BLaER1 treated with 17β-estradiol and CSF1 and Interleukin-3, amounts not matched to agents 10 nM and 100 nM (cell line): ENCODE measurements around the gene BOLL.
"Not testable (repeated sequence)": the region's sequence is repeated elsewhere in the genome, so short reads cannot be mapped to it uniquely, and the experiment has no call there.

Experiments used
- H3K27ac ChIP-seq, 11 experiments: shearing (Covaris generic); formaldehyde crosslinking; 2 replicates each; pipeline ENCODE4 v1.8.1; 2022
- H3K27me3 ChIP-seq, 11 experiments: shearing (Covaris generic); formaldehyde crosslinking; 2 replicates each; pipeline ENCODE4 v1.8.1; 2022
- H3K36me3 ChIP-seq, 11 experiments: shearing (Covaris generic); formaldehyde crosslinking; 2 replicates each; pipeline ENCODE4 v1.8.1; 2022
- H3K4me1 ChIP-seq, 10 experiments: shearing (Covaris generic); formaldehyde crosslinking; 2 replicates each; pipeline ENCODE4 v1.8.1; 2022
- H3K4me2 ChIP-seq, 11 experiments: shearing (Covaris generic); formaldehyde crosslinking; 2 replicates each; pipeline ENCODE4 v1.8.1; 2022
- H3K4me3 ChIP-seq, 10 experiments: shearing (Covaris generic); formaldehyde crosslinking; 2 replicates each; pipeline ENCODE4 v1.8.1; 2022
- H3K9ac ChIP-seq, 11 experiments: shearing (Covaris generic); formaldehyde crosslinking; 2 replicates each; pipeline ENCODE4 v1.8.1; 2022
- H3K9me3 ChIP-seq, 11 experiments: shearing (Covaris generic); formaldehyde crosslinking; replicated peaks in 1 of 11; 2 replicates each; pipeline ENCODE4 v1.8.1; 2022
- H4K20me1 ChIP-seq, 11 experiments: shearing (Covaris generic); formaldehyde crosslinking; 2 replicates each; pipeline ENCODE4 v1.8.1; 2022
- Cebpa-rat ChIP-seq, 11 experiments: shearing (Covaris generic); IDR thresholded peaks; 2 replicates each; pipeline ENCODE4 v1.8.1; 2022

The BOLL gene

DNA sequence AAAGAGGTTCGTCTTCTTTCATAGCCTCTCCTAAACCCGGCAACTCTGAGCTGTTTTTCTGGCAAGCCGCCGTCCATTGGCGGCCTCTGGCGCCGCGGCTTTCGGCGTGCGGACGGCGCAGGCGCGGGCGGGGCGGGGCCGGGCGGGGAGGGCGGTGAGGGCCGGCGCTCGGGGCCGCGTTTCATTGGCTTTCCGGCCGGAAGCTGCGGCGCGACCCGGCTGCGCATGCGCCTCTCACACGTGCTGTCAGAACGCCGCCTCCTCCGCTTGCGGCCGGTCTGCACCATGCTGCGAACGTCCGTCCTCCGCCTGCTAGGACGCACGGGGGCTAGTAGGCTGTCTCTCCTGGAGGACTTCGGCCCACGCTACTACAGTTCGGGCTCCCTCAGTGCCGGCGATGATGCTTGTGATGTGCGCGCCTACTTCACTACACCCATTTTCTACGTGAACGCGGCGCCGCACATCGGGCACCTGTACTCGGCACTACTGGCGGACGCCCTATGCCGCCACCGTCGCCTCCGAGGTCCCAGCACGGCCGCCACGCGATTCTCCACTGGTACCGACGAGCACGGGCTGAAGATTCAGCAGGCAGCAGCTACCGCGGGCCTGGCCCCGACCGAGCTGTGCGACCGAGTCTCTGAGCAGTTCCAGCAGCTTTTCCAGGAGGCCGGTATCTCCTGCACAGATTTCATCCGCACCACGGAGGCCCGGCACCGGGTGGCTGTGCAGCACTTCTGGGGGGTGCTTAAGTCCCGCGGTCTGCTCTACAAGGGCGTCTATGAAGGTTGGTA, 79.8 kb downstream of the BOLL start, which contains the start of gene MARS2:
MARS2 (plus strand) TSS at position 249 of the 791 bp plus-strand sequence; CDS start at position 286, 37 bp downstream.
- Histone ChIP-seq H3K4me2 (peak within 1 kb of the TSS; percentile 92 to 99 (median 97)), H3K9ac (peak within 1 kb of the TSS; percentile 82 to 92 (median 86)), H3K4me3 (peak within 1 kb of the TSS; percentile 71 to 98 (median 96)), H3K27ac (peak within 1 kb of the TSS; percentile 78 to 85 (median 81)), H3K36me3 (peaks cover 0 to 22% (median 18%) of the 10 kb centered on the region in 11 experiments; a peak in 16 of 22 replicates), H3K9me3 (no peaks in the 10 kb centered on the region; a peak in 1 of 22 replicates), H3K27me3 (no peaks in the 10 kb centered on the region), H3K4me1 (peaks cover 32 to 45% (median 36%) of the 10 kb centered on the region in 10 experiments), H4K20me1 (peaks cover 0 to 50% (median 46%) of the 10 kb centered on the region in 11 experiments; a peak in 20 of 22 replicates)
- no peak for TF ChIP-seq Cebpa-rat (IDR thresholded peaks at IDR 0.05)

- peak overlapping the region; percentile 59 to 89 (median 77) for H3K4me2 ChIP-seq
- no peaks in the 10 kb centered on the region; a peak in 1 of 22 replicates for H3K9me3 ChIP-seq
- H3K4me3 ChIP-seq = peak overlapping the region; percentile 71 to 98 (median 96); a peak in 19 of 20 replicates
- peaks cover 27 to 39% (median 33%) of the 10 kb centered on the region in 10 experiments for H3K4me1 ChIP-seq
- H4K20me1 ChIP-seq = peaks cover 0 to 43% (median 38%) of the 10 kb centered on the region in 11 experiments; a peak in 20 of 22 replicates
- peak overlapping the region; percentile 82 to 92 (median 86) for H3K9ac ChIP-seq
- peaks cover 0 to 15% (median 10%) of the 10 kb centered on the region in 11 experiments; a peak in 12 of 22 replicates for H3K36me3 ChIP-seq
- H3K27me3 ChIP-seq = no peaks in the 10 kb centered on the region
- H3K27ac ChIP-seq = peak overlapping the region; percentile 63 to 85 (median 81); a peak in 21 of 22 replicates
- TF ChIP-seq Cebpa-rat (IDR thresholded peaks at IDR 0.05) = no peak
Measured at GRCh38 chr2:197704434-197705120, 80.5 kb downstream of the BOLL start.

- no peak for TF ChIP-seq Cebpa-rat (IDR thresholded peaks at IDR 0.05)
- Histone ChIP-seq H3K4me3 (no peak overlapping the region), H3K36me3 (no peaks in the 10 kb centered on the region), H4K20me1 (peaks cover 0 to 7% (median 3%) of the 10 kb centered on the region in 11 experiments; a peak in 15 of 22 replicates), H3K27me3 (no peaks in the 10 kb centered on the region), H3K4me1 (peaks cover 0 to 9% (median 6%) of the 10 kb centered on the region in 10 experiments; a peak in 12 of 20 replicates), H3K27ac (no peak overlapping the region), H3K9ac (no peak overlapping the region), H3K9me3 (peaks cover 0 to 7% (median 0%) of the 10 kb centered on the region in 11 experiments; a peak in 6 of 22 replicates), H3K4me2 (no peak overlapping the region)
Measured at GRCh38 chr2:197700960-197701359, 84.2 kb downstream of the BOLL start.

DNA sequence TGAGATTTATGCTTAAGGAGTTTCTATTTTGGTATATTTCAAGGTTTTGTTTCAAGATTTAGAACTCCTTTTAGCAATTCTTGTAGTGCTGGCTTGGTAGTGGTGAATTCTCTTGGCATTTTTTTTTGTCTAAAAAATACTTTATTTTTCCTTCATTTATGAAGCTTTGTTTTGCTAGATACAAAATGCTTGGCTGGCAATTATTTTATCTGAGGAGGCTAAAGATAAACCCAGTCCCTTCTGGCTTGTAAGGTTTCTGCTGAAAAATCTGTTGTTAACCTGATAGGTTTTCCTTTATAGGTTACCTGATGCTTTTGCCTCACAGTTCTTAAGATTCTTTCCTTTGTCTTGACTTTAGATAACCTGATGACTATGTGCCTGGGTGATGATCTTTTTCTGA, 85.4 kb downstream of the BOLL start:
- not testable (repeated sequence) for H3K4me3 ChIP-seq, H4K20me1 ChIP-seq, H3K9ac ChIP-seq, H3K4me1 ChIP-seq, H3K4me2 ChIP-seq, H3K27ac ChIP-seq, H3K36me3 ChIP-seq, H3K27me3 ChIP-seq
- H3K9me3 ChIP-seq = peaks cover 0 to 10% (median 0%) of the 10 kb centered on the region in 11 experiments; a peak in 6 of 22 replicates

DNA sequence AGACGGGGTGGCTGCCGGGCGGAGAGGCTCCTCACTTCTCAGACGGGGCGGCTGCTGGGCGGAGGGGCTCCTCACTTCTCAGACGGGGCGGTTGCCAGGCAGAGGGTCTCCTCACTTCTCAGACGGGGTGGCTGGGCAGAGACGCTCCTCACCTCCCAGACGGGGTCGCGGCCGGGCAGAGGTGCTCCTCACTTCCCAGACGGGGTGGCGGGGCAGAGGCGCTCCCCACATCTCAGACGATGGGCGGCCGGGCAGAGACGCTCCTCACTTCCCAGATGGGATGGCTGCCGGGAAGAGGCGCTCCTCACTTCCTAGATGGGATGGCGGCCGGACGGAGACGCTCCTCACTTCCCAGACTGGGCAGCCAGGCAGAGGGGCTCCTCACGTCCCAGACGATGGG, 88.5 kb downstream of the BOLL start:
- H3K9me3 ChIP-seq = peaks cover 0 to 18% (median 6%) of the 10 kb centered on the region in 11 experiments; a peak in 11 of 22 replicates
- not testable (repeated sequence) for H3K9ac ChIP-seq

DNA sequence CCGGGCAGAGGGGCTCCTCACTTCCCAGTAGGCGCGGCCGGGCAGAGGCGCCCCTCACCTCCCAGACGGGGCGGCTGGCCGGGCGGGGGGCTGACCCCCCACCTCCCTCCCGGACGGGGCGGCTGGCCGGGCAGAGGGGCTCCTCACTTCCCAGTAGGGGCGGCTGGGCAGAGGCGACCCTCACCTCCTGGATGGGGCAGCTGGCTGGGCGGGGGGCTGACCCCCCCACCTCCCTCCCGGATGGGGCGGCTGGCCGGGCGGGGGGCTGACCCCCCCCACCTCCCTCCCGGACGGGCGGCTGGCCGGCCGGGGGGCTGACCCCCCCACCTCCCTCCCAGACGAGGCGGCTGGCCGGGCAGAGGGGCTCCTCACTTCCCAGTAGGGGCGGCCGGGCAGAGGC, 89.1 kb downstream of the BOLL start:
- H3K27ac ChIP-seq, H4K20me1 ChIP-seq, H3K4me3 ChIP-seq, H3K9ac ChIP-seq, H3K36me3 ChIP-seq, H3K27me3 ChIP-seq, H3K4me2 ChIP-seq, H3K4me1 ChIP-seq: not testable (repeated sequence)
- peaks cover 0 to 18% (median 6%) of the 10 kb centered on the region in 11 experiments; a peak in 11 of 22 replicates for H3K9me3 ChIP-seq

More for the DNA sequence above, 88.5 kb downstream of the BOLL start:
- not testable (repeated sequence) for H3K27me3 ChIP-seq, H3K4me1 ChIP-seq, H3K4me2 ChIP-seq, H3K36me3 ChIP-seq, H3K27ac ChIP-seq, H3K4me3 ChIP-seq, H4K20me1 ChIP-seq

DNA sequence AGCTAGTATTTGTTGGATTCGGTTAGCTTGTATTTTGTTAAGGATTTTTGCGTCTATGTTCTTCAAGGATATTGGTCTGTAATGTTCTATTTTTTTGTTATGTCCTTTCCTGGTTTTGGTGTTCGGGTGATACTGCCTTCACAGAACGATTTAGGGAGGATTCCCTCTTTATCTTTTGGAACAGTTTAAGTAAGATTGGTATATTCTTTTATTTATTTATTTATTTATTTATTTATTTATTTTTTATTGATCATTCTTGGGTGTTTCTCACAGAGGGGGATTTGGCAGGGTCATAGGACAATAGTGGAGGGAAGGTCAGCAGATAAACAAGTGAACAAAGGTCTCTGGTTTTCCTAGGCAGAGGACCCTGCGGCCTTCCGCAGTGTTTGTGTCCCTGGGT, 89.9 kb downstream of the BOLL start:
- H3K27me3 ChIP-seq, H3K36me3 ChIP-seq, H3K4me1 ChIP-seq, H4K20me1 ChIP-seq, H3K27ac ChIP-seq, H3K4me3 ChIP-seq, H3K9ac ChIP-seq, H3K4me2 ChIP-seq: not testable (repeated sequence)
- peaks cover 0 to 18% (median 6%) of the 10 kb centered on the region in 11 experiments; a peak in 11 of 22 replicates for H3K9me3 ChIP-seq

GRCh38 chr2:197677483-197677882, 107.6 kb downstream of the BOLL start:
- TF ChIP-seq Cebpa-rat (IDR thresholded peaks at IDR 0.05) = no peak
- Histone ChIP-seq H3K4me1 (peaks cover 0 to 5% (median 0%) of the 10 kb centered on the region in 10 experiments; a peak in 1 of 20 replicates), H3K9me3 (no peaks in the 10 kb centered on the region), H3K9ac (no peak overlapping the region), H4K20me1 (no peaks in the 10 kb centered on the region), H3K27ac (no peak overlapping the region), H3K4me3 (no peak overlapping the region), H3K36me3 (no peaks in the 10 kb centered on the region), H3K4me2 (no peak overlapping the region), H3K27me3 (no peaks in the 10 kb centered on the region)

- Histone ChIP-seq H3K4me1 (peaks cover 0 to 5% (median 0%) of the 10 kb centered on the region in 10 experiments; a peak in 1 of 20 replicates), H3K27me3 (no peaks in the 10 kb centered on the region), H3K9ac (no peak overlapping the region), H3K36me3 (no peaks in the 10 kb centered on the region), H3K4me3 (no peak overlapping the region), H3K27ac (no peak overlapping the region), H3K4me2 (no peak overlapping the region), H3K9me3 (no peaks in the 10 kb centered on the region), H4K20me1 (no peaks in the 10 kb centered on the region)
- no peak for TF ChIP-seq Cebpa-rat (IDR thresholded peaks at IDR 0.05)
Measured at GRCh38 chr2:197677056-197677455, 108.1 kb downstream of the BOLL start.
